ENCODE measurements around the gene RUFY4. TPM values are rescaled to one million over a fixed set of nuclear protein-coding genes. Genes with fewer than 3 reads are reported as not detected.
A peak's percentile ranks its signal among the peaks of the same experiment; 100 is the strongest.
"Not testable (repeated sequence)": the region's sequence is repeated elsewhere in the genome, so short reads cannot be mapped to it uniquely, and the experiment has no call there.

Gene RUFY4, protein sequence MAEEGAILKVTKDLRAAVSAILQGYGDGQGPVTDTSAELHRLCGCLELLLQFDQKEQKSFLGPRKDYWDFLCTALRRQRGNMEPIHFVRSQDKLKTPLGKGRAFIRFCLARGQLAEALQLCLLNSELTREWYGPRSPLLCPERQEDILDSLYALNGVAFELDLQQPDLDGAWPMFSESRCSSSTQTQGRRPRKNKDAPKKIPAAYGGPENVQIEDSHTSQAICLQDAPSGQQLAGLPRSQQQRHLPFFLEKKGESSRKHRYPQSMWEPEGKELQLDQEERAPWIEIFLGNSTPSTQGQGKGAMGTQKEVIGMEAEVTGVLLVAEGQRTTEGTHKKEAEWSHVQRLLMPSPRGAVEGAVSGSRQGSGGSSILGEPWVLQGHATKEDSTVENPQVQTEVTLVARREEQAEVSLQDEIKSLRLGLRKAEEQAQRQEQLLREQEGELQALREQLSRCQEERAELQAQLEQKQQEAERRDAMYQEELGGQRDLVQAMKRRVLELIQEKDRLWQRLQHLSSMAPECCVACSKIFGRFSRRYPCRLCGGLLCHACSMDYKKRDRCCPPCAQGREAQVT
- not detected for total RNA-seq
- long read RNA-seq, donor 1, result 0 reads
- long read RNA-seq, donor 2, result 0 reads

- TF ChIP-seq CTCF (IDR thresholded peaks at IDR 0.05), result peak; percentile 81
- intact Hi-C loops (cut with DNase I, micrococcal nuclease); H3K4me3 ChIP-seq; H3K4me1 ChIP-seq (ENCODE audit: low read depth); H3K36me3 ChIP-seq (ENCODE audit: low read depth); H3K9me3 ChIP-seq: not testable (repeated sequence)
- ATAC-seq, result peak; percentile 93
- DNase-seq, result peak; percentile 52 to 64 (median 59)
Measured at GRCh38 chr2:218068721-218069334, at the start of gene RUFY4. Gene RUFY4, plus strand, starts transcription at chr2:218069253. Its CDS starts 1,353 bp downstream, at chr2:218070606.

DNA sequence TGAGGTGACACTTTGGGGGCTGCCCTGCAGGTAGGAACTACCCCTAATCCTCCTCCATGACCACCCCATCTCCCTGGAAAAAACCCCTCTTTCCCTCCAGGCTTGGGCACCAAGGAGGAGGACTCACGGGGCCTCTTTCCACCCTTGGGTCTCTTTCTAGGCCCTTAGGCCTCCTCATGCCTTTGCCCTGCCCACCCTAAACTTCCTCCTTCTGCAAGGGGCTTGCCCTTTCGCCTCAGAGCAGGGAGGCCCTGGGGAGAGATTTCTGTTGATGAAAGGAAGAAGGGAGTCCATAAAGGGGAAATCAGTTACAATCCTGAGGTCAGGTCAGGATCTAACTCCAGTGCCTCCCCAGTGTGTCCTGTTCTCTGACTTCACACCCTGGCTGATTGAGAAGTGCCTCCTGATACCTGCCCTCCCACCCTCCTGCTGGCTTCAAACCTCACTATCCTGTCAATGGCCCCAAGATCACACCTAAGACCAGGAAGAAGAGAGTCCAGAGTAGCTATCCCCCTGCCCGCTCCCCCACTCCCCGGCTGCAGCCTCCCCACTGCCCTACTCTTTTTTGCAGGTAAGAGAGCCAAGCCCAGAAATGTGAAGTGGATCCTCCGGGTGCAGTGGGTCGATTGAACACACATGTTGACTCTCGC is 49.5 kb upstream of the RUFY4 start:
- no peak for TF ChIP-seq CTCF (IDR thresholded peaks at IDR 0.05)
- no peak for DNase-seq

GRCh38 chr2:218020281-218020680 is 48.8 kb upstream of the RUFY4 start:
- DNase-seq (no peak), ATAC-seq (no peak)
- Histone ChIP-seq H3K36me3 (ENCODE audit: low read depth) (no peaks in the 10 kb centered on the region), H3K9me3 (no peaks in the 10 kb centered on the region), H3K4me3 (no peak overlapping the region), H3K4me1 (ENCODE audit: low read depth) (no peaks in the 10 kb centered on the region)
- no peak for TF ChIP-seq CTCF (IDR thresholded peaks at IDR 0.05)
- intact Hi-C loops (cut with DNase I, micrococcal nuclease), result no loop called here

More for the DNA sequence above, 49.5 kb upstream of the RUFY4 start:
- H3K4me3 ChIP-seq, result no peak overlapping the region
- no peak for ATAC-seq
- H3K9me3 ChIP-seq, result no peaks in the 10 kb centered on the region
- no peaks in the 10 kb centered on the region for H3K36me3 ChIP-seq (ENCODE audit: low read depth)
- H3K4me1 ChIP-seq (ENCODE audit: low read depth), result no peaks in the 10 kb centered on the region
- intact Hi-C loops (cut with DNase I, micrococcal nuclease), result no loop called here

- H3K36me3 ChIP-seq (ENCODE audit: low read depth), result no peaks in the 10 kb centered on the region
- H3K4me1 ChIP-seq (ENCODE audit: low read depth), result no peaks in the 10 kb centered on the region
- no peak for ATAC-seq
- no peak overlapping the region for H3K4me3 ChIP-seq
- TF ChIP-seq CTCF (IDR thresholded peaks at IDR 0.05), result no peak
- no peaks in the 10 kb centered on the region for H3K9me3 ChIP-seq
- no peak for DNase-seq
- intact Hi-C loops (cut with DNase I, micrococcal nuclease), result no loop called here
Measured at GRCh38 chr2:218020966-218021535, 48.0 kb upstream of the RUFY4 start.

DNA sequence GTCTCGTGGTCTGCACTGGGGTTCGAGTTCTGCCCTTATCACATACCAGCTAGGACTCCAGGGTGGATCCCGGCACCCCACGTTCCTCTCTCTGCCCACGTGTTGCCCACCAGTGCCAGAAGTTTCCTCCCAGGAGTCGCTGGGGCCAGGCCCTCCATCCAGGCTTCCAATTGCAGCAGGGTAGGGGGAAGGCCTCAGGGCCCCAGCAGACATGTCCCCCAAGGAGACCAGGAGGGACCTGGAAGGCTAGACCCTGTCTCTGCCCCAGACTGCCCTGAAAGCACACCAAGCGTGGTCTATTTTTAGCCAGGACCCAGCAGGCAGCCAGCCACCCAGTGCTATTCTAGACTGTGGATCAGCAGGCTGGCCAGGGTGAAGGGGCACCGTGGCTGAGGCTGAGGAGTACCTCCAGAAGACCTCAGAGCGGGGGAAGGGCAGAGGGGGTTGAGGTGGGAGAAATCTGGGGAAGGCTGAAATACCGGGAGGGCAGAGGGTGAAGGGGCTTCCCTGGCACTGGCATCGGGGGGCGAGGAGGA is 47.4 kb upstream of the RUFY4 start:
- H3K4me1 ChIP-seq (ENCODE audit: low read depth), result no peaks in the 10 kb centered on the region
- intact Hi-C loops (cut with DNase I, micrococcal nuclease), result no loop called here
- no peaks in the 10 kb centered on the region for H3K36me3 ChIP-seq (ENCODE audit: low read depth)
- DNase-seq (no peak), ATAC-seq (no peak)
- H3K4me3 ChIP-seq, result no peak overlapping the region
- TF ChIP-seq CTCF (IDR thresholded peaks at IDR 0.05), result no peak
- no peaks in the 10 kb centered on the region for H3K9me3 ChIP-seq
